ENCODE data around the gene ODAD3. TPM values are rescaled to one million over a fixed set of nuclear protein-coding genes. Genes with fewer than 3 reads are reported as not detected.

Gene ODAD3
- 0.79 TPM for polyA plus RNA-seq
- long read RNA-seq, donor 1, partial matches to known transcripts, result 54 of 73 reads
- long read RNA-seq, donor 1, other reads (novel, unspliced or antisense), result 19 of 73 reads
- long read RNA-seq, donor 2, result 0 reads
- long read RNA-seq, donor 3, result 0 reads
- long read RNA-seq, donor 4, result 0 reads
- long read RNA-seq, donor 5, partial matches to known transcripts, result 96 of 108 reads
- long read RNA-seq, donor 5, other reads (novel, unspliced or antisense), result 12 of 108 reads
- long read RNA-seq, donor 6, partial matches to known transcripts, result 179 of 201 reads
- long read RNA-seq, donor 6, other reads (novel, unspliced or antisense), result 22 of 201 reads
- long read RNA-seq, donor 7, result 0 reads
- long read RNA-seq, donor 8, result 0 reads
- long read RNA-seq, donor 9, partial matches to known transcripts, result 78 of 91 reads
- long read RNA-seq, donor 9, other reads (novel, unspliced or antisense), result 13 of 91 reads
- long read RNA-seq, donor 10, result 0 reads
- long read RNA-seq, donor 11, result 0 reads

GRCh38 chr19:11435057-11435832 is at the start of gene ODAD3, which contains the start of gene PRKCSH:
ODAD3 (minus strand) TSS chr19:11435121; CDS start chr19:11435016, 105 bp downstream.
PRKCSH (plus strand) TSS chr19:11435635; CDS start chr19:11436118, 483 bp downstream.
- Histone ChIP-seq H3K4me3 (ENCODE audit: low read length) (peak within 1 kb of the TSS; percentile 89), H3K9me3 (ENCODE audit: control insufficient read depth, low read depth, low read length) (no peaks in the 10 kb centered on the region), H3K36me3 (ENCODE audit: control insufficient read depth, insufficient read depth, low read length) (peaks cover 29% of the 10 kb centered on the region), H3K27me3 (ENCODE audit: control insufficient read depth, insufficient read depth, low read length) (no peaks in the 10 kb centered on the region), H3K27ac (ENCODE audit: low read length) (peak within 1 kb of the TSS; percentile 89), H3K4me1 (ENCODE audit: control insufficient read depth, insufficient read depth, low read length) (peaks cover 11% of the 10 kb centered on the region)
- DNase-seq, result peak; percentile 100
- WGBS (ENCODE audit: insufficient coverage, low lambda C conversion rate), result no CpG with 5 or more reads among the region's 53 CpGs

GRCh38 chr19:11483366-11484111 is 48.6 kb upstream of the ODAD3 start:
- peaks cover 45% of the 10 kb centered on the region for H3K27me3 ChIP-seq (ENCODE audit: control insufficient read depth, insufficient read depth, low read length)
- no peak for DNase-seq
- WGBS (ENCODE audit: insufficient coverage, low lambda C conversion rate), result no CpG with 5 or more reads among the region's 57 CpGs
- peaks cover 19% of the 10 kb centered on the region for H3K36me3 ChIP-seq (ENCODE audit: control insufficient read depth, insufficient read depth, low read length)
- H3K4me3 ChIP-seq (ENCODE audit: low read length), result no peak overlapping the region
- no peak overlapping the region for H3K27ac ChIP-seq (ENCODE audit: low read length)
- peaks cover 5% of the 10 kb centered on the region for H3K4me1 ChIP-seq (ENCODE audit: control insufficient read depth, insufficient read depth, low read length)
- peaks cover 18% of the 10 kb centered on the region for H3K9me3 ChIP-seq (ENCODE audit: control insufficient read depth, low read depth, low read length)

GRCh38 chr19:11482384-11483050 is 47.6 kb upstream of the ODAD3 start:
- Histone ChIP-seq H3K4me3 (ENCODE audit: low read length) (peak overlapping the region; percentile 19), H3K36me3 (ENCODE audit: control insufficient read depth, insufficient read depth, low read length) (peaks cover 17% of the 10 kb centered on the region), H3K9me3 (ENCODE audit: control insufficient read depth, low read depth, low read length) (peaks cover 18% of the 10 kb centered on the region), H3K27ac (ENCODE audit: low read length) (no peak overlapping the region), H3K4me1 (ENCODE audit: control insufficient read depth, insufficient read depth, low read length) (peaks cover 5% of the 10 kb centered on the region), H3K27me3 (ENCODE audit: control insufficient read depth, insufficient read depth, low read length) (peaks cover 55% of the 10 kb centered on the region)
- peak; percentile 72 to 83 for DNase-seq
- no CpG with 5 or more reads among the region's 58 CpGs for WGBS (ENCODE audit: insufficient coverage, low lambda C conversion rate)

GRCh38 chr19:11481534-11482383 is 46.8 kb upstream of the ODAD3 start:
- Histone ChIP-seq H3K4me3 (ENCODE audit: low read length) (peak overlapping the region; percentile 19), H3K27ac (ENCODE audit: low read length) (no peak overlapping the region), H3K36me3 (ENCODE audit: control insufficient read depth, insufficient read depth, low read length) (peaks cover 10% of the 10 kb centered on the region), H3K9me3 (ENCODE audit: control insufficient read depth, low read depth, low read length) (peaks cover 18% of the 10 kb centered on the region), H3K4me1 (ENCODE audit: control insufficient read depth, insufficient read depth, low read length) (peaks cover 5% of the 10 kb centered on the region), H3K27me3 (ENCODE audit: control insufficient read depth, insufficient read depth, low read length) (peaks cover 61% of the 10 kb centered on the region)
- no CpG with 5 or more reads among the region's 50 CpGs for WGBS (ENCODE audit: insufficient coverage, low lambda C conversion rate)
- peak in 1 of 2 donors; percentile 53 for DNase-seq

- peaks cover 5% of the 10 kb centered on the region for H3K4me1 ChIP-seq (ENCODE audit: control insufficient read depth, insufficient read depth, low read length)
- peaks cover 18% of the 10 kb centered on the region for H3K9me3 ChIP-seq (ENCODE audit: control insufficient read depth, low read depth, low read length)
- H3K4me3 ChIP-seq (ENCODE audit: low read length), result peak within 1 kb of the TSS; percentile 24
- H3K36me3 ChIP-seq (ENCODE audit: control insufficient read depth, insufficient read depth, low read length), result peaks cover 5% of the 10 kb centered on the region
- peaks cover 61% of the 10 kb centered on the region for H3K27me3 ChIP-seq (ENCODE audit: control insufficient read depth, insufficient read depth, low read length)
- DNase-seq, result no peak
- H3K27ac ChIP-seq (ENCODE audit: low read length), result no peak within 1 kb of the TSS
- no CpG with 5 or more reads among the region's 77 CpGs for WGBS (ENCODE audit: insufficient coverage, low lambda C conversion rate)
These were observed 46.0 kb upstream of the ODAD3 start, which contains the start of gene ELAVL3 for GRCh38 chr19:11480715-11481533. ELAVL3 (minus strand) TSS chr19:11481046; CDS start chr19:11480608, 438 bp downstream.

GRCh38 chr19:11479898-11480714 is 45.2 kb upstream of the ODAD3 start:
- no peak overlapping the region for H3K27ac ChIP-seq (ENCODE audit: low read length)
- H3K4me1 ChIP-seq (ENCODE audit: control insufficient read depth, insufficient read depth, low read length), result peaks cover 5% of the 10 kb centered on the region
- peaks cover 18% of the 10 kb centered on the region for H3K9me3 ChIP-seq (ENCODE audit: control insufficient read depth, low read depth, low read length)
- no peak for DNase-seq
- peaks cover 2% of the 10 kb centered on the region for H3K36me3 ChIP-seq (ENCODE audit: control insufficient read depth, insufficient read depth, low read length)
- H3K4me3 ChIP-seq (ENCODE audit: low read length), result peak overlapping the region; percentile 24
- H3K27me3 ChIP-seq (ENCODE audit: control insufficient read depth, insufficient read depth, low read length), result peaks cover 61% of the 10 kb centered on the region
- WGBS (ENCODE audit: insufficient coverage, low lambda C conversion rate), result no CpG with 5 or more reads among the region's 86 CpGs

- Histone ChIP-seq H3K4me3 (ENCODE audit: low read length) (no peak overlapping the region), H3K27ac (ENCODE audit: low read length) (no peak overlapping the region), H3K9me3 (ENCODE audit: control insufficient read depth, low read depth, low read length) (peaks cover 18% of the 10 kb centered on the region), H3K27me3 (ENCODE audit: control insufficient read depth, insufficient read depth, low read length) (peaks cover 61% of the 10 kb centered on the region), H3K36me3 (ENCODE audit: control insufficient read depth, insufficient read depth, low read length) (peaks cover 2% of the 10 kb centered on the region), H3K4me1 (ENCODE audit: control insufficient read depth, insufficient read depth, low read length) (peaks cover 5% of the 10 kb centered on the region)
- WGBS (ENCODE audit: insufficient coverage, low lambda C conversion rate), result no CpG with 5 or more reads among the region's 62 CpGs
- peak in 1 of 2 donors; percentile 43 for DNase-seq
These were observed 44.4 kb upstream of the ODAD3 start for GRCh38 chr19:11479090-11479897.

Data from large intestine (tissue), 12 donors.